CD4-positive, alpha-beta T cell (primary cell): ENCODE data around the gene CGB7. TPM values are rescaled to one million over a fixed set of nuclear protein-coding genes. Genes with fewer than 3 reads are reported as not detected.

ENCODE experiments used
- ATAC-seq: fragments of 200-7000 bp; cut with Tn5 transposase; one replicate; pipeline ENCODE4 v1.10.0; 2022; ENCODE audit warnings: mild to moderate bottlenecking; ENCODE audit not compliant: poor library complexity
- CTCF ChIA-PET: fragments of 350-600 bp; sonication (Branson Sonifier 250); formaldehyde crosslinking; loops from one replicate; lab custom pipeline; 2021; ENCODE audit warnings: antibody characterized with exemption, inconsistent platforms; lab: Charles Lee
- POLR2A ChIA-PET: fragments of 350-600 bp; sonication (Branson Sonifier 250); formaldehyde crosslinking; loops from one replicate; lab custom pipeline; 2021; ENCODE audit warnings: antibody characterized with exemption, inconsistent platforms; lab: Charles Lee
- DNase-seq, 14 experiments: peaks; one replicate each; pipeline ENCODE4 v3.0.0-alpha.2; 2013 to 2020; ENCODE audit warnings: mixed read lengths in 2 of 14
- H3K27ac ChIP-seq, 2 donors: one replicate each; pipeline versions ENCODE4 v1.5.1 to v1.7.0; 2013; ENCODE audit warnings: low read length in 2 of 2, low read depth in 1 of 2, mild to moderate bottlenecking in 1 of 2
- H3K27me3 ChIP-seq, 2 experiments: 1 replicate in 1 of 2; 2 replicates in 1 of 2; pipeline versions ENCODE4 v1.6.1 to v1.7.0; 2013; ENCODE audit warnings: low read length in 2 of 2, control low read depth in 1 of 2, mild to moderate bottlenecking in 1 of 2, moderate library complexity in 1 of 2; ENCODE audit not compliant: insufficient read depth in 2 of 2, control insufficient read depth in 1 of 2
- H3K36me3 ChIP-seq: one replicate; pipeline ENCODE4 v1.6.1; 2013; ENCODE audit warnings: low read length, control low read depth; ENCODE audit not compliant: insufficient read depth
- H3K4me1 ChIP-seq: one replicate; pipeline ENCODE4 v1.6.1; 2013; ENCODE audit warnings: low read length, control low read depth; ENCODE audit not compliant: insufficient read depth
- H3K4me3 ChIP-seq: one replicate; pipeline ENCODE4 v1.5.1; 2013; ENCODE audit warnings: mild to moderate bottlenecking, low read length, moderate library complexity
- H3K9me3 ChIP-seq, 2 experiments: 1 replicate in 1 of 2; 2 replicates in 1 of 2; pipeline versions ENCODE4 v1.6.1 to v1.7.0; 2013; ENCODE audit warnings: low read length in 2 of 2, mild to moderate bottlenecking in 2 of 2, control low read depth in 1 of 2, moderate library complexity in 1 of 2; ENCODE audit not compliant: control insufficient read depth in 1 of 2, insufficient read depth in 1 of 2
- H3K27ac Mint-ChIP-seq: one replicate; pipeline ENCODE4 v1.8.0; 2020; ENCODE audit warnings: mixed read lengths
- H3K27me3 Mint-ChIP-seq: one replicate; pipeline ENCODE4 v1.8.0; 2021; ENCODE audit warnings: mixed read lengths
- H3K36me3 Mint-ChIP-seq: one replicate; pipeline ENCODE4 v1.8.0; 2021; ENCODE audit warnings: low read depth, mixed read lengths
- H3K4me1 Mint-ChIP-seq: one replicate; pipeline ENCODE4 v1.8.0; 2021; ENCODE audit warnings: low read depth, mixed read lengths
- H3K4me3 Mint-ChIP-seq: one replicate; pipeline ENCODE4 v1.8.0; 2020; ENCODE audit warnings: mild to moderate bottlenecking, mixed read lengths
- H3K9me3 Mint-ChIP-seq: one replicate; pipeline ENCODE4 v1.8.0; 2020; ENCODE audit warnings: mixed read lengths
- intact Hi-C, 2 experiments: fragments of 100-400 bp; cut with DNase I in 1 of 2; cut with micrococcal nuclease in 1 of 2; formaldehyde crosslinking; loops; one replicate each; pipeline versions ENCODE4 v1.15.1 to v1.9.0; 2023 to 2025; cut with DNase I, micrococcal nuclease
- total RNA-seq, 174 experiments: library from RNA in 2 of 174; stranded (reverse) in 2 of 174; gene quantifications; one replicate each; pipeline ENCODE4 v1.2.3 and lab custom pipeline; 2021 to 2026
- TF ChIP-seq, protein P1 (sequence below): fragments of 200-600 bp; IDR thresholded peaks from one replicate; pipeline ENCODE4 v1.8.0; 2022; ENCODE audit warnings: antibody characterized with exemption, mild to moderate bottlenecking

Gene CGB7
- total RNA-seq, 2 experiments from 2014 or later: not detected

DNA sequence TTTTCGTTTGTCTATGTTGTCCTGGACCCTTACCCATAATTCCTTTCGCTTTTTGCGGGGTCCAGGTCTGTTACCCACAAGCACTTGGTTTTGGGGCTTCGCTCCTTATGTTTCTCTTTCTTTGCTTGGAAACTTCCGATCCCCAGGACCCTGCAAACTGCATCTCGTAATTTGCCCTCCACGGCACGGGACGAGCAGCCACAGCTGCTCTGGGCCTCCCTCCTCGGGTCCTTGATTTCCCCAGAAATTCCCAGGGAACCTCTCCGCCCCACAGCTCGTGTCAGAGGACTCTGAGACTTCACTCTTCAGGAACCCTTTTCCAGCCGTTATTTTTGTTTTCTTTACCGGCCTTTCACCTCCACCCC, 28.3 kb upstream of the CGB7 start:
- H3K4me3 Mint-ChIP-seq: peak overlapping the region; percentile 86
- H3K4me1 Mint-ChIP-seq: peaks cover 37% of the 10 kb centered on the region
- H3K9me3 Mint-ChIP-seq: no peaks in the 10 kb centered on the region
- peaks cover 49% of the 10 kb centered on the region for H3K36me3 Mint-ChIP-seq
- peak overlapping the region; percentile 87 for H3K27ac Mint-ChIP-seq
- Histone ChIP-seq H3K27ac (peak overlapping the region; percentile 68 to 75), H3K4me1 (peaks cover 47% of the 10 kb centered on the region), H3K9me3 (no peaks in the 10 kb centered on the region), H3K27me3 (no peaks in the 10 kb centered on the region), H3K36me3 (peaks cover 25% of the 10 kb centered on the region), H3K4me3 (peak overlapping the region; percentile 94)
- DNase-seq (no peak), ATAC-seq (no peak)
- TF ChIP-seq, protein P1, sequence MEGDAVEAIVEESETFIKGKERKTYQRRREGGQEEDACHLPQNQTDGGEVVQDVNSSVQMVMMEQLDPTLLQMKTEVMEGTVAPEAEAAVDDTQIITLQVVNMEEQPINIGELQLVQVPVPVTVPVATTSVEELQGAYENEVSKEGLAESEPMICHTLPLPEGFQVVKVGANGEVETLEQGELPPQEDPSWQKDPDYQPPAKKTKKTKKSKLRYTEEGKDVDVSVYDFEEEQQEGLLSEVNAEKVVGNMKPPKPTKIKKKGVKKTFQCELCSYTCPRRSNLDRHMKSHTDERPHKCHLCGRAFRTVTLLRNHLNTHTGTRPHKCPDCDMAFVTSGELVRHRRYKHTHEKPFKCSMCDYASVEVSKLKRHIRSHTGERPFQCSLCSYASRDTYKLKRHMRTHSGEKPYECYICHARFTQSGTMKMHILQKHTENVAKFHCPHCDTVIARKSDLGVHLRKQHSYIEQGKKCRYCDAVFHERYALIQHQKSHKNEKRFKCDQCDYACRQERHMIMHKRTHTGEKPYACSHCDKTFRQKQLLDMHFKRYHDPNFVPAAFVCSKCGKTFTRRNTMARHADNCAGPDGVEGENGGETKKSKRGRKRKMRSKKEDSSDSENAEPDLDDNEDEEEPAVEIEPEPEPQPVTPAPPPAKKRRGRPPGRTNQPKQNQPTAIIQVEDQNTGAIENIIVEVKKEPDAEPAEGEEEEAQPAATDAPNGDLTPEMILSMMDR: no peak
- POLR2A ChIA-PET: no interaction called here
- intact Hi-C loops: loop anchor here in 1 of 2 experiments (10.0 kb wide), 2 partner anchors 399 to 1719 kb away; partner anchors contain the start of gene RPL13A
- CTCF ChIA-PET: interaction anchor here (1.5 to 4.5 kb wide), 2 partner anchors 12 to 29 kb away, joined by 6 to 24 read pairs; partner anchors contain the start of gene LIN7B
- H3K27me3 Mint-ChIP-seq: peaks cover 3% of the 10 kb centered on the region

DNA sequence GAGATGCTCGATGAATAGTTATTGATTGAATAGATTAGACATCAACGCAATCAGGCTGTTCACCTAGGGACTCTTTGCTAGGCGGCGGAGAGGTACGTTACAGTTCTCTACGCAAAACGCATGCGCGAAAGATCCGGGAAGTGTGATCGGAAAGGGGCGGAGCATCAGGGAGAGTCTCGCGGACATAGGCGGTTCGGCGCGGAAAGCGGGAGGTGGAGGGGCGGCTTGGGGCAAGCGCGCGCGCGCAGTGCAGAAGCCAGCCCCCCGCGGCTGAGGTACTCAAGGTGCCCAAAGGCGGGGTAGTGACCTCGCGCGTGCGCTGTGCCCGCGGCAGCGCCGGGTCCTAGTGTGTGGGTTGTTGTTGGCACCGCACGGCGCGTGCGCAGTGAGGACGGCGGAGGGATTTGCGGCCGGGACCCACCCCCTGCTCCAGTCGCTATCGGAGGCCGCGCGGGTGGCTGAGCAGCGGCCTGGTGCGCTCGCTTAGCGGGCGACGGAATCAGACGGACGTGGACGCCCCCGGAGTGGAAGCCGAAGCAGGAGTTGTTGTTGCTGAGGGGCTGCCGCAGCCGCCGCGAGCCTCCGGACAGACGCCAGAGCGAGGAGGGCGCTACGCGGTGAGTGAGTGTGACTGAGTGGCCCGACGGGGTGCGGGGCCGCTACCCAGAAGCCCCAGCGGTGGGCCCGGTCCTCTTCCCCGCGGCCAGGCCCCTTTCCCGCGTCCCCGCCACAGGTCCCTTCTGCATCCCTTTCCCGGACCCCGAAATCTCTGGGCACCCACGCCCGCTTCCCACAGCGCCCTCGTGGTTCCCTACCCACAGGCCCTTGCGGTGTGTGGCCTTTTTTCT, 27.7 kb upstream of the CGB7 start, which contains the start of gene SNRNP70:
TSS of gene SNRNP70 (plus strand) at position 432 of the 848 bp plus-strand sequence. CDS start 964 bp downstream, outside the sequence.
- peak; percentile 92 for ATAC-seq
- Histone ChIP-seq H3K9me3 (no peaks in the 10 kb centered on the region), H3K4me3 (peak within 1 kb of the TSS; percentile 94), H3K27me3 (no peaks in the 10 kb centered on the region), H3K27ac (peak within 1 kb of the TSS; percentile 68 to 75), H3K4me1 (peaks cover 45% of the 10 kb centered on the region), H3K36me3 (peaks cover 19% of the 10 kb centered on the region)
- ChIA-PET POLR2A (no interaction called here), CTCF (interaction anchor here (4.5 kb wide), 1 partner anchor 13 kb away, joined by 24 read pairs; no protein-coding TSS in a partner anchor)
- H3K9me3 Mint-ChIP-seq: no peaks in the 10 kb centered on the region
- peaks cover 43% of the 10 kb centered on the region for H3K36me3 Mint-ChIP-seq
- peak within 1 kb of the TSS; percentile 86 for H3K4me3 Mint-ChIP-seq
- peak; percentile 96 to 100 (median 99) for DNase-seq
- H3K4me1 Mint-ChIP-seq: peaks cover 36% of the 10 kb centered on the region
- TF ChIP-seq, protein P1: no peak
- peak within 1 kb of the TSS; percentile 87 for H3K27ac Mint-ChIP-seq
- intact Hi-C loops: loop anchor here in 1 of 2 experiments (10.0 kb wide), 2 partner anchors 400 to 1720 kb away; partner anchors contain the start of gene RPL13A
- H3K27me3 Mint-ChIP-seq: peaks cover 5% of the 10 kb centered on the region

DNA sequence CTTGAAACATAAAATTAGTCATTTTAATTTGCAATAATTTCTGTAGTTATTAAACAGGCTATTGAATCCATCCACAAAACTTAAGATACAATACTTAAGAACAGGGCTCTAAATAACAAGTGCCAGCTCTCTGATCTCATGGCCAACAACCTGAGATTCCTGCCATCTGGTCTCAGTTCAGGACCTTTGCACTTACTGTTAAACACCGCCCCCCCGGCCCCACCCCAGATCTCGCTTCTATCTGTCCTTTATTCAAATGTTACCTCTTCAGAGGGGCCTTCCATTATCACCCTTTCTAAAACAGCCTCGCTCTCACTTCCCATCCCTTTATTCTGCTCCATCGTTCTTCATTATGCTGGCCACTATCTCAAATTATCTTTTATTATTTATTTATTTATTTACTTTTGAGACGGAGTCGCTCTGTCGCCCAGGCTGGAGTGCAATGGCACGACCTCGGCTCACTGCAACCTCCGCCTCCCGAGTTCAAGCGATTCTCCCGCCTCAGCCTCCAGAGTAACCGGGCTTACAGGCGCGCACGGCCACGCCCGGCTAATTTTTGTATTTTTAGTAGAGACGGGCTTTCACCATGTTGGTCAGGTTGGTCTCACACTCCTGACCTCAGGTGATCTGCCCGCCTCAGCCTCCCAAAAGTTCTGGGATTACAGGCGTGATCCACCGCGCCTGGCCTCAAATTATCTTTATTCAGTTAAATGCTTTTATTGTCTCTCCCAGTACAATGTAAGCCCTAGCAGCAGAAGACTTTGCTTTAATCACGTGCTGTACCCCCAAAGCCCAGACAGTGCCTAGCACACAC, 26.9 kb upstream of the CGB7 start:
- no peaks in the 10 kb centered on the region for H3K9me3 Mint-ChIP-seq
- ChIA-PET POLR2A (interaction anchor here (0.7 kb wide), 1 partner anchor 972 kb away, joined by 3 read pairs; no protein-coding TSS in a partner anchor), CTCF (no interaction called here)
- Histone ChIP-seq H3K4me3 (peak overlapping the region; percentile 94), H3K36me3 (peaks cover 13% of the 10 kb centered on the region), H3K9me3 (no peaks in the 10 kb centered on the region), H3K4me1 (peaks cover 40% of the 10 kb centered on the region), H3K27me3 (no peaks in the 10 kb centered on the region), H3K27ac (peak overlapping the region; percentile 65 to 75)
- peaks cover 33% of the 10 kb centered on the region for H3K4me1 Mint-ChIP-seq
- H3K36me3 Mint-ChIP-seq: peaks cover 39% of the 10 kb centered on the region
- peaks cover 12% of the 10 kb centered on the region for H3K27me3 Mint-ChIP-seq
- ATAC-seq (no peak), DNase-seq (no peak)
- H3K4me3 Mint-ChIP-seq: peak overlapping the region; percentile 86
- H3K27ac Mint-ChIP-seq: peak overlapping the region; percentile 87
- intact Hi-C loops: loop anchor here in 1 of 2 experiments (5.0 to 10.0 kb wide), 3 partner anchors 87 to 1720 kb away; partner anchors contain the start of gene RPL13A
- TF ChIP-seq, protein P1: no peak
